ENCODE data around the gene THYN1. TPM values are rescaled to one million over a fixed set of nuclear protein-coding genes. Genes with fewer than 3 reads are reported as not detected.

The THYN1 gene
- total and polyA plus RNA-seq, 10 donors, result 24.5 to 54.8 (median 39.7) TPM

DNA sequence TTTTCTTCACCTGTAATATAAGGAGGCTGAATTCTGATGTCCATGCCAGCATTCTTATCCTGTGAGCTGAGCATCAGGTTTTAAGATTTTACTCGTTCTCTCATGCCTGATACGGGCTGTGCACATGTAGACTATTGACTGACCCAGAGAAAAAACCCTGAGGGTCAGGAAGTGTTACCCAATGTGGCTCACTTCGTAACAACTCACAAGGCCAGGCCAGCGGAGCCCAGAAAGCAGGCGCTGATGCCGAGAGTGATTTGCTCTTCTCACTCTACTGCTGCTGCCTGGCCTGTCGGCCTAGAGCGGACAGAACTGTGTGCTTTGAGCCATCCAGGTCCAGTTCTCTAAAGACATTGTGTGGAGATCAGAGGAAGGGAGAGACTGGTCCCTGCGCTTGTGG, 10.8 kb downstream of the THYN1 start:
- intact Hi-C loops (cut with DNase I; ENCODE audit: low total_unique reads), result no loop called here
- Histone ChIP-seq H3K9me3 (no peaks in the 10 kb centered on the region), H3K27ac (no peak overlapping the region), H3K4me3 (no peak overlapping the region), H3K36me3 (peaks cover 0 to 100% (median 68%) of the 10 kb centered on the region in 6 donors), H3K4me1 (no peaks in the 10 kb centered on the region), H3K27me3 (replicated peaks in 1 of 7) (no peaks in the 10 kb centered on the region)
- DNase-seq, result no peak
- TF ChIP-seq POLR2A (IDR thresholded peaks at IDR 0.05) (no peak), CTCF (IDR thresholded peaks at IDR 0.05 in 8 of 11, conservative IDR thresholded peaks at IDR 0.05 in 3 of 11) (no peak), POLR2AphosphoS5 (IDR thresholded peaks at IDR 0.05) (no peak)
- 65 to 85% (median 67%) methylated on average over 9 of the region's 9 CpGs for WGBS, 5 donors

DNA sequence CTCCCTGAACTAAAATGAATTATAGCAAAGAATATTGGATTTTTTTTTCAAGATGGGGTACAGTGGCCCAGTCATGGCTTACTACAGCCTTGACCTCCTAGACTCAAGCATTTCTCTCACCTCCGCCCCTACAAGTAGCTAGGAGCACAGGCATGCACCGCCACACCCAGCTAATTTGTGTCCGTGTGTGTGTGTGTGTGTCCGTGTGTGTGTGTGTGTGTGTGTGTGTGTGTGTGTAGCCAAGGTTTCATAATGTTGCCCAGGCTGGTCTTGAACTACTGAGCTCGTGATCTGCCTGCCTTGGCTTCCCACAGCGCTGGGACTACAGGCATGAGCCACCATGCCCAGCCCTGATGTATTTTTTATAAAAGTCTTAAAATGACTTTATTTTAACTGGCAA, 12.6 kb downstream of the THYN1 start:
- WGBS, 5 donors, result 70 to 90% (median 70%) methylated on average over 6 of the region's 6 CpGs
- Histone ChIP-seq H3K27ac (no peak overlapping the region), H3K9me3 (no peaks in the 10 kb centered on the region), H3K27me3 (replicated peaks in 1 of 7) (no peaks in the 10 kb centered on the region), H3K4me1 (peaks cover 0 to 3% (median 0%) of the 10 kb centered on the region in 6 donors), H3K4me3 (no peak overlapping the region), H3K36me3 (peaks cover 0 to 100% (median 56%) of the 10 kb centered on the region in 6 donors)
- intact Hi-C loops (cut with DNase I; ENCODE audit: low total_unique reads), result no loop called here
- TF ChIP-seq POLR2AphosphoS5 (IDR thresholded peaks at IDR 0.05), result no peak
- no peak for TF ChIP-seq CTCF (IDR thresholded peaks at IDR 0.05 in 8 of 11, conservative IDR thresholded peaks at IDR 0.05 in 3 of 11)
- TF ChIP-seq POLR2A (IDR thresholded peaks at IDR 0.05), result no peak
- DNase-seq, result no peak

DNA sequence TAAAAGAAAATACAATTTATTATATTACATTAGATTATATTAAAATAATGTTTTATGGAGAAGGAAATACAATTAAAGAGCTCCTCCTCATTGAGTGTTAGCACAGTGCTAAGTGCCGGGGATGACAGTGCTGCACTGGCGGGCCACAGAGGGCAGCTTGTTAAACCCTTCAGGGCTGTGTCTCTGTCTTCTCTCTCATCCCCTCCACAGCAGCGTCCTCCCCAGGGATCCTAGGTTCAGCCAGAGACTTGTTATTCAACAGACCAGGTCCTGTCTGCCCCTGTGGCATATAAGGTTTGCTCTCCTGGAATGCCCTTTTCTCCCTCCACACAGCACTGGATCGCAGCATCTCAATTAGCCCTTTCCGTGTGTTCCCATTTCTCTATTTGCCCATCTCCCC, 14.2 kb downstream of the THYN1 start:
- H3K4me3 ChIP-seq, result no peak overlapping the region
- peaks cover 0 to 95% (median 41%) of the 10 kb centered on the region in 6 donors for H3K36me3 ChIP-seq
- TF ChIP-seq CTCF (IDR thresholded peaks at IDR 0.05 in 8 of 11, conservative IDR thresholded peaks at IDR 0.05 in 3 of 11) (no peak), POLR2A (IDR thresholded peaks at IDR 0.05) (no peak), POLR2AphosphoS5 (IDR thresholded peaks at IDR 0.05) (no peak)
- WGBS, 5 donors, result 93 to 100% (median 96%) methylated on average over 5 of the region's 5 CpGs
- intact Hi-C loops (cut with DNase I; ENCODE audit: low total_unique reads), result no loop called here
- DNase-seq, result no peak
- H3K27ac ChIP-seq, result no peak overlapping the region
- no peaks in the 10 kb centered on the region for H3K9me3 ChIP-seq
- H3K4me1 ChIP-seq, result peaks cover 0 to 9% (median 0%) of the 10 kb centered on the region in 6 donors
- H3K27me3 ChIP-seq (replicated peaks in 1 of 7), result no peaks in the 10 kb centered on the region

GRCh38 chr11:134237557-134237922, 15.6 kb downstream of the THYN1 start:
- 80 to 85% (median 83%) methylated on average over 11 of the region's 11 CpGs for WGBS, 5 donors
- H3K36me3 ChIP-seq, result peaks cover 0 to 81% (median 31%) of the 10 kb centered on the region in 6 donors

More at GRCh38 chr11:134237557-134237922, 15.6 kb downstream of the THYN1 start:
- no peak overlapping the region for H3K27ac ChIP-seq
- H3K27me3 ChIP-seq (replicated peaks in 1 of 7), result no peaks in the 10 kb centered on the region
- intact Hi-C loops (cut with DNase I; ENCODE audit: low total_unique reads), result no loop called here
- H3K4me3 ChIP-seq, result no peak overlapping the region
- no peak for DNase-seq
- no peak for TF ChIP-seq POLR2A (IDR thresholded peaks at IDR 0.05)
- TF ChIP-seq CTCF (IDR thresholded peaks at IDR 0.05 in 8 of 11, conservative IDR thresholded peaks at IDR 0.05 in 3 of 11), result no peak
- no peak for TF ChIP-seq POLR2AphosphoS5 (IDR thresholded peaks at IDR 0.05)
- peaks cover under 1 to 16% (median 3%) of the 10 kb centered on the region in 6 donors for H3K4me1 ChIP-seq
- H3K9me3 ChIP-seq, result no peaks in the 10 kb centered on the region

Measured in spleen (tissue), 11 donors.